ENCODE results near the gene ZMAT5.
"Not testable (repeated sequence)": the region's sequence is repeated elsewhere in the genome, so short reads cannot be mapped to it uniquely, and the experiment has no call there.

ZMAT5 gene

DNA sequence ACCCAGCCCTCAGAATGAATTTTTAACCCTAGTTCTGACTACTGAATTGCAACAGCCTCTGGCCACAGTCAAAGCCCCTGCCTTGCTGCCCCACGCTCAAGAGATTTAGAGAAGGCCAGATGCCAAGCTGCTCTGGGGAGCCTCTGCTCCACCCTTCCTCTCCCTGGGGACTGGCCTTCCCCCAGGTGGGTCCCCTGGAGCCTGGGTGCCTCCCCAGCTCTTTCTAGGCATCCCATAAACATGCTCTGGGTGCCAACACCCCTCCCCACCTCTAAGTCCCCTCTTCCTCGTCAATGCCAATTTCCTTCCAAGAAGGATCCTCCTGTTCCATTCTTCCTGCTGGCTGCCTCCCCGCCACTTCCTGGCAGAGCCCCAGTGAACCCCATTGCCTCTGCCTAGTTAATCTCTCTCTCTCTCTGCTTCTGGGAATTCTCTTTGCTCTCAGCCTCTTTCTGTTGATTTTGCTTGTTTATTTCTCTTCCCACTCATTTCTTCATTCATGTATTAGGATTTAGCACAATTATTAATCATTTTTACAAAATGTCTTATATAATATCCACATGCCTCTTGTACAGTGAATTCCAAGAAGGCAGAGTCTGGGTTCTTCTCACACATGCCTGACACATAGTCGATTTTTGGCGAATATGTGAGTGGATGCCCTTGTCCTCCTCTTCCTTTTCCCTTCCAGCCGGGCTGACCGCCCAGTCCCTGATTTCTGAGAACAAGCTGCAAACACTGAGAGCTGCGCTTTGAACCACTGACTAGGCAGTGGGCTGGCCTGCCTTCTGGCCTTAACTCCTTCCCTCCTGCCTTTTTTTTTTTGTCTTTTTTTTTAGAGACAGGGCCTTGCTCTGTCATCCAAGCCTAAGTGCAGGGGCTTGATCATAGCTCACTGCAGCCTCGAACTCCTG, 17.9 kb upstream of the ZMAT5 start:
- no peak for DNase-seq

DNA sequence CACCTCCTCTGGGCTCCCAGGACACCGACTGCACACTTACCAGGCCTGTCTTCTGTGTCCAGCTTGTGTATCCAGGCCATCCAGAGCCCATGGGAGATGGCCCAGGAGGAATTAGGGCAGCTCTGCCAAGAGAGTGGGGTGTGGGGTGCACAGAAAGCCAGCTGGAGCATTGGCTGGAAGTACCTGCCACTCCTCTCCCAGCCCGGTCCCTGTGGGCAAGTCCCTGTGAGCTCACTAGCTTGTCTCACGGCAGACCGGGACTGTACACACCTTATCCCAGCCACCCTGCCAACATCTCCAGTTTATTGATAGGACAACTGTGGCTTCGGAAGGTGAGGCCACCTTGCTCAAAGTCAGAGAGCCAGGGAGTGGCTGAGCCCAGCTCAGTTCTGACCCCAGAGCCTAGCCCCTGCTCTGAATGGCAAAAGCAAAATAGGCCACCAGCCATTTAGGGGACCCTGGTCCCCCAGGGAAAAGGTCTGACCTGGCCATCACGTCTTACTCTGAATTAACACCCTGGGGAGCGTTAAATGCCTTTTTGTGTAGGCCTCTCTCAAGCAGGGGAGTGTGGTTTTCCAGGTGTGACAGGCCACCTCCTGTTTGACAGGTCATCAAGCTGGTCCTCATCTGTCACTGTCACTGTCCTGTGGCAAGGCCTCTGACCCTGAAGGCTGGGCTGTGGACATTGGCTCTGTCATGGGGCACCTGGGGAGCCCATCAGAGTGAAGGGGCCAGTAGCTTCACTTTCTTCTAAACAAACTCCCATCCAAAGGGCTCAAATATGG, 15.4 kb upstream of the ZMAT5 start:
- DNase-seq: no peak

- DNase-seq: no peak
Measured at GRCh38 chr22:29780748-29781676, 14.2 kb upstream of the ZMAT5 start.

- DNase-seq: no peak
Measured at GRCh38 chr22:29780220-29780619, 13.4 kb upstream of the ZMAT5 start.

DNA sequence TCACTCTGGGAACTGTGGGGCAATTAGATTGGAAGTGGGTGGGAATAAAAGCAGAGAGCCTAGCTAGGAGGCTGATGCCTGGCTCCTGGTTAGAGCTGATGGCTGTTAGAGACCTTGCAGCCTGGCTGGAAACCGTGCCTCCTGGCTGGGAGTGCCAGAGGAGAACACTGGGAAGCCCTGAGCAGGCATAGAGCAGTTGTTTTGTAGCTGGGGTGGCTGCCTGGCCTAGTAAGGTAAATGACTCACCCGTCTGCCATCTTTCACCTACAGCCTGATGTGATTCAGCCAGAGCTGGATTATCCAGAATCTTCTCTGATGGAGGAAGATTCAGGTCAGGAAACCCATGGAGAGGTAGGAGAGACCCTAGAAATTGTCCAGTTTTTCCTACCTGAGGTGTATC, 6.4 kb upstream of the ZMAT5 start:
- DNase-seq: no peak

DNA sequence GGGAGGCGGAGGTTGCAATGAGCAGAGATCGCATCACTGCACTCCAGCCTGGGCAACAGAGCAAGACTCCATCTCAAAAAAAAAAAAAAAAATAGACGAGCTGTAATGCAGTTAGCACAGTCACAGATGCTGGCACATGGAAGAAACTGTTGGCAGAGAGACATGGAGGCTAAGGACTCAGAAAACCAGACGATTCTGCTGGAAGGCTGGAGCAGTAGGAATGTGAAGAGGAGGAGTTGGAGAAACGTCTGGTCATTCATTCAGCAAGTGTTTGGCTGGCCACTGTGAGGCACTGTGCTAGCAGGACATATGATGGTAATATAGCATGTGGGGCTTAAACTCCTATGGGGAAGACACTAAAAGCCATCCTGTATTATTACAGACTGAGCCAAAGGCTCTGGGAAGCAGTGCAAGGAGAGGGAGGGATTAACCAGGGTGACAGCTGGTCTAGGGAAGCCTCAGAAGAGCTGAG, 5.4 kb upstream of the ZMAT5 start:
- no peak for DNase-seq

DNA sequence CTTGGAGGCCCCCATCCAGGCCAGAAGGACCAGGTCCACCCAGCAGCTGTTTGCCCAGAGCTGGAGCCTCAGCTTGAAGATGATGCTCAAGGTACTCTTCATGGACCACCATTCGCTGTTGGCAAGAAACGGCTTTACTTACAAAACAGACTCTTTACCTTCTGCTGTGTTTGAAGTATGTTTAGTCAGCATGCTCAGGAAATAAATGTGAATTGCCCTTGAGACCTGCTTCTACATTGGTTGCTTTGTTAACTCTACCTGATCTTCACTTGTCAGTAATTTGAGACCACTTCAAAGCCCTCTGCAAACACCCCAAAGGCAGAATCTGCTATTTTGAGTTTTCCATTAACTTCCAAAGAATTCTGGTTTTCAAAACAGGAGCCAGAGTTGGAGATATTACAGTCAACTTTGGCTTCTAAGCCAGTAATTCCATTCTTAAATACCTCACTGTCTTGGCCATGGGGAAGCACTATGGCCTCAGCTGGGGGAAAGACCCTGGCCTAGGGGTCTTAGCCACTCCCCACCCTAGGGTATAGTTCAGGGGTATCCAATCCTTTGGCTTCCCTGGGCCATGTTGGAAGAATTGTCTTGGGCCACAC, 3.0 kb upstream of the ZMAT5 start:
- DNase-seq: no peak

GRCh38 chr22:29768052-29768693, 1.4 kb upstream of the ZMAT5 start:
- DNase-seq: no peak

DNA sequence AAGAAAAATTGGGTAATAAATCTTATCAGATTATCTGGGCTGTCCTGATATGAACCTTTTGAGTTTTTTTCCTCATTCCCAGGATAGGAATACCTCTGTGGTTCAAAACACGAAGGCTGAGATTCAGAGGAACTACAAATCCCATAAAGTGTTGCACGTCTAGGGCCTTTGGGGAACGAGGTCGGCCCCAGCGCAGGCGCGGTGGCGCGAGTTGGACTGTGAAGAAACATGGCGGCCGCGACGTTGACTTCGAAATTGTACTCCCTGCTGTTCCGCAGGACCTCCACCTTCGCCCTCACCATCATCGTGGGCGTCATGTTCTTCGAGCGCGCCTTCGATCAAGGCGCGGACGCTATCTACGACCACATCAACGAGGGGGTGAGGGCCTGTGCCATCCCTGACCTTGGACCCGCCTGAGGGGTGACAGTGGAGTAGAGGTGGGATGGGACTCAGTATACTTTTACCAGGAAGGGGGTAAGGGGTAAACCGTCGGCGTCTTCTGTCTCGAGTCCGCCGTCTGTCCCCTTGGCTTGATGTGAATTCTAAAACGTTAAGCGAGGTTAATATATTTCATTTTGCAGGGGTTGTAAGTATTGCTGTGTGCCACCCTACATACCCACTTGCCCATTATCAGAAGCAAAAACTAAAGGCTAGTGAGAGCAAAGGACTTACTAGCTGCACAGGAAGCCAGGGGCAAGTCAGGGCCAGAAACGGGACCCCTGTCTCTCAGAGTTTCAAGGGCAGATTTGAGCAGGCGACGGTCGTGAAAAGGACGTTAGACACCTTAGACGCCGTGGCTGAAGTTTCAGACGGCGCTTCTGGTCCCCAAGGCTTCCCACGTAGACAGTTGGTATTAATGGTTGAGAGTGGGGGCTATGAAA, 604 bp upstream of the ZMAT5 start, which contains the start of gene UQCR10:
UQCR10 (plus strand) TSS at position 199 of the 881 bp plus-strand sequence; CDS start at position 229, 30 bp downstream.
- peak; percentile 93 to 94 for DNase-seq

DNA sequence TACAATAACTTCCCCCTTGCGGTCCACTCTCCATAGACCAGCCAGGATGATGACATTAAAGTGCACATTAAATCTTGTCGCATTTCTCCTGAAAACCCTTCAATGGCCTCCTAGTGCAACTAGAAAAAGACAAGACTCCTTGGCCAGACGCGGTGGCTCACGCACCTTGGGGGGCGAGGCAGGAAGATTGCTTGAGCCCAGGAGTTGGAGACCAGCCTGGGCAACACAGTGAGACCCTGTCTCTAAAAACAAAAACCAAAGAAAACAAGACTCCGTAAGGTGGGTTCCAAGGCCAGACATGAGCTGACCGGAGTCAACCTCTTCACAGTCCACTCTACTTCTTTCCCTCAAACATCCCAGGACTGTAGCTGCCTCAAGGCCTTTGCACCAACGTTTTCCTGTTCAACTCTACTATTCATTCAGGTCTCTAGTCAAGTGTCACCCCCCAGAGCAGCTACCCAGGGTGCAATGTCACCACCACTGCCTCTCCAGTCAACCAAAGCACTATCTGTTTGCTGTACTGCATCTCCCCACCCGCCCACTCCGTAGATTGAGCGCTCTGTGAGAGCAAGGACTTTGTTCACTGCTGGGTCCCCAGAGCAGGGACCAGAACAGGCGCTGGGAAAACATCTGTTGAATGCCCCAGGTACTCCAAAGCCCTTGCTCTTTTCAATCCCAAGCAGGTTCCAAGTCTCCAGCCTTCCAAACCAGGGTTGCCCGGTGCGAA, 739 bp downstream of the ZMAT5 start:
- peak in 1 of 2 donors; percentile 8 for DNase-seq

- no peak for DNase-seq
Measured at GRCh38 chr22:29762263-29762662, 4.5 kb downstream of the ZMAT5 start.

- DNase-seq: no peak
Measured at GRCh38 chr22:29758959-29759358, 7.8 kb downstream of the ZMAT5 start.

- no peak for DNase-seq
Measured at GRCh38 chr22:29758068-29758622, 8.7 kb downstream of the ZMAT5 start.

- DNase-seq: no peak
Measured at GRCh38 chr22:29757096-29757495, 9.7 kb downstream of the ZMAT5 start.

GRCh38 chr22:29756341-29756740, 10.5 kb downstream of the ZMAT5 start:
- DNase-seq: no peak

- DNase-seq: no peak
Measured at GRCh38 chr22:29755889-29756288, 10.9 kb downstream of the ZMAT5 start.

DNA sequence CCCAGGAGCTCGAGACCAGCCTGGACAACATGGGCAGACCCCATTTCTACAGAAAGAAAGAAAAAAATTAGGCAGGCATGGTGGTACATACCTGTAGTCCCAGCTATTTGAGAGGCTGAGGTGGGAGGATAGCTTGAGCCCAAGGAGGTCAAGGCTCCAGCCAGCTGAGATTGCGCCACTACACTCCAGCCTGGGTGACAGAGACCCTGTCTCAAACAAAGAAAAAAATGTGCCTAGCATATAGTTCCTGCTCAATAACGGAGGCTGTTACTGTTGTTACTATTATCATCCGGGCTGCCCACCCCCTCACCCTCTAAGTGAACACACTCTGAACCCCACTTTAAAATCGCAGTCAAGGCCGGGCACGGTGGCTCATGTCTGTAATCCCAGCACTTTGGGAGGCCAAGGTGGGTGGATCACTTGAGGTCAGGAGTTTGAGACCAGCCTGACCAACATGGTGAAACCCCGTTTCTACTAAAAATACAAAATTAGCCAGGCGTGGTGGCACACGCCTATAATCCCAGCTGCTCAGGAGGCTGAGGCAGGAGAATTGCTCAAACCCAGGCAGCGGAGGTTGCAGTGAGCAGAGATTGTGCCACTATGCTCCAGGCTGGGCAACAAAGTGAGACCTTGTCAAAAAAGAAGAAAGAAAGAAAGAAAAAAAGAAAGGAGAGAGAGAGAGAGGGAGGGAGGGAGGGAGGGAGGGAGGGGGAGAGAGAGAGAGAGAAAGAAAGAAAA, 12.0 kb downstream of the ZMAT5 start:
- DNase-seq: not testable (repeated sequence)

DNA sequence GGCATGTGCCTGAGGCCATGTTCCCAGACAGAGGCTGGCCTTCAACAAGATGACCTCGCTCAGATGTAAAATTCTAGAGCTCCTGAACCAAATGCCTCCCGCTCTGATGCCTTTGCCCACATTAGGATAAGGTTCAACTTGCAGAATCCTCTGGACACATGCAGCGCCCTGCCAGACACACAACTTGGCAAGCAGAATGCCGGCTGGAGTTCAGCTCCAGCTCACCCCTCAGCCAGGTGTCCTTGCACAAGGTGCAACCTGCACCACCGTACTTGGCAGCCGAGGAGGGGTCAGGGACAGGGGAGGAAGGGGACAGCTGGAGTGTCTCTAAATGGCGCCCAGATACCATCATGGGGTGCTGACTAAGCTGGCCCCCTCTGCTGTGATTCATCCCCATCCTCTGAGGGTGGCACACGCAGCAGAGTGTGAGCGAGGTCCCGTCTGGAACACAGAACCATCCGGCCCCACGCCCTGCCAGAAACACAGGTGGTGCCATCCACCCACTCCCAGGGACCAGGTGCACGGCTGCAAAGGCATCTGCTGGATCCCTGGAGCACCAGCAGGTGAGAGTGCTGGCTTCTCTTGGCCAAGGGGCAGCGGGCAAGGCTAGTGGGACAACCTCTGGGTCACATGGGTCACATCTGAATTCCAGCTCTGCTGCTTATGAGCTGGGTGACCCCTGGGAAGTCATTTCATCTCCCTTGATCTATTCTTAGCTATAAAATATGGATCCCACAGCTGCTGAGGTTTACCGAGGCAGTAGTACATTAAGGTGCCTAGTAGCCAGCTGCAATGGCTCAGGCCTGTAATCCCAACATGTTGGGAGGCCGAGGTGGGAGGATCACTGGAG, 12.8 kb downstream of the ZMAT5 start:
- no peak for DNase-seq
